HG03060 (cell line): ENCODE measurements around the gene HOXA2.

Experiments
- ATAC-seq: cut with Tn5 transposase; IDR thresholded peaks from one replicate; pipeline ENCODE4 v1.9.1; 2021; ENCODE audit warnings: low read depth, moderate number of reproducible peaks; ENCODE audit not compliant: unreplicated experiment

Gene HOXA2

DNA sequence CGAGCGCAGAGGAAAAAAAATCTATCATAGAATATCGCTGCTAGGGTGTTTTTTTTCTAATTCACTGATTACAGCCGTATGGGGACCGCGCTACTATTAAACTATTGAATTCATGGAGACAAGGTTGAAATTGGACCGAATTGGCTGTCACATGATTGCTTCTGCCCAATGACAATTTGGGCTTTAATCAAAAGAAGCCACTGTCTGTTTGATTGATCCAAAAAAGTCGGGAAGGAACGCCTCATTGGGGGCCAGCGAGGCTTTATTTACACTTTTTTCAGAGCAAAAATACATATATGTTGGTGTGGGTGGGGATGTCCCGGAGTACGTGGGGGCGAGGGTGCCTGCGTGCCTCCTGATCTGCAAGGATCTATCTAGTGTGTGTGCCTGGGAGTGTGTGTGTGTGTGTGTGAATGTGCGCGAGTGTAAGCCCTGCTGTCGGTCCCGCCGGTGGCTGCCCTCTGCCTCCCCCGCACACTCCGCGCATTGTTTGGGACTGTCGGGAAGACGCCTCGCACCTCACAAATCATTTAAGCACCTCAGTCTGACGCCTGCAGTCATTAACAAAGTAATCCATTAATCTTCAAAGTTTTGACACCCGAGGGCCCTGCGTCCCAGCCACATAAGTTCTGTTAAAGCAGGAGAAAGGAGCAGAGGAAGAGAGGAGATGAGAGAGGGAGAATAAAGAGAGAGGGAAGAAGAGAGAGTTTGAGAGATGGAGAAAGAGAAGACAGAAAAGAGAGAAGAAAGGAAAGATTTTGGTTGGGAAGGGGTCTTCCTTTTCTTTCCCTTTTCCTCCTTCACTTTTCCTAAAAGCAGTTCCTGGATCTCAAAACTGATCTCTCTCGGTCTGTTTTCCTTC is at the start of gene HOXA2:
Gene HOXA2, minus strand, starts transcription at position 103 of the 862 bp plus-strand sequence. CDS start 183 bp downstream, outside the sequence.
- no peak for ATAC-seq

DNA sequence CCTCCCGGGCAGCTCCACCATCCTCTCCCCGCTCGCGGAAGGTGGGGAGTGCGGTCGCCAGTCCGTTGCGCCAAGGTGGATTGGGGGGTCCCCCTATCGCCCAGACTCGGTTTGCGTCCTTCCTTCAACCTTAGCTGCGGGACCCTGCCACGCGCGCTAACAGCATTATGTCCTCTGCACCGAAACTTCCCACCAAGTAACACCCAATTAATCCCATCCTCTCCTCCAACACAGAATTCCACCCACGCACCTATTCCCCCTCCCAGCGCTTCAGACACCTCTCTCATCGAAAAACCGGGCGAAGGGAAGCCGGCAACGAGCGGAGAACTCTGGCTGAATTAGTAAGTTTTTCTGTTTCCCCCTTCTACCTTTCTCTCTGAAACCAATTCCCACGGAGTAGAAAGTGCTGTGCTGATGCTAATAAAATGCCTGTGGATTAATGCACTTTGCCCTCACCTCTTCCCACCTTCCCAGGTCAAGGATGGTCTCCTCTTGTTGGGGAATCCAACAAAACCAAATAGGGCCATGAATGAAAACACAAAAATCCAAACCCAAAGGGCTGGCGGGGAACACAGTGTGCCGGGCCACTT is 49.0 kb upstream of the HOXA2 start:
- no peak for ATAC-seq

DNA sequence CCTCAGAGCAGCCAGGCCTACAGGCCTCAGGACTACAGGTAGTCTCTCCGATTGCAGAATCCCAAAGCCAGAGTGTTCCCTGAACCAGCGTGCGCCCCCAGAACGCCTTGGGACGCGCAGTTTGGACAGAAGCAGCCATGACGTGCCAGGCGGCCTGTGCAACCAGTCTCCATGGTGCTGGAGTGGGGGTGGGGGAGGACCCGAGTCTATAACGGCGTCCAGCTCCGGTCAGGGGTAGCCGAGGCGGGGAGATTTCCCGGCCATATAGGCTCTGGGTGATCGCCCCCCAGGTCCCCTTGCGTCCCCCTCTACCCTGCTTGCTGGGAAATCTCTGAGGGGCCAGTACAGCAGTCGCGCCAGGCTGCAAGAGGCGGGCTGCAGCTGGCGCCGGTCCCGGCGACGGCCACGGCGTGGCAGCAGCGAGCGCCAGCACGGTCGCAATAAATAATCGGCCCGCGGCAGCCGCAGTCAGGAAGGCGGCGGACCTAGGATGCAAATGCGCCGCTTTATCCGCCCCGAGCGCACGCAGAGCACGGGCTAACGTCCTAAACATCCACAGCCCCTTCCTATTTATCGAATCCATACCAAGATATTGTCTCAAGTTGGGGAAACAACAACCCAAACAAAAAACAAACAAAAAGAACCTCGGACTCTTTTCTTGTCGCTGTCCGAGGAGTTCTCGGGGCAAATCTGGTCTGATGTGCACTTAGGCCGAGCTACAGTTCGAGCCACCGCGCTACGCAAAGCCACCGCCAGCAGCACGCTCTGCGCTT is 48.3 kb upstream of the HOXA2 start:
- ATAC-seq: no peak

DNA sequence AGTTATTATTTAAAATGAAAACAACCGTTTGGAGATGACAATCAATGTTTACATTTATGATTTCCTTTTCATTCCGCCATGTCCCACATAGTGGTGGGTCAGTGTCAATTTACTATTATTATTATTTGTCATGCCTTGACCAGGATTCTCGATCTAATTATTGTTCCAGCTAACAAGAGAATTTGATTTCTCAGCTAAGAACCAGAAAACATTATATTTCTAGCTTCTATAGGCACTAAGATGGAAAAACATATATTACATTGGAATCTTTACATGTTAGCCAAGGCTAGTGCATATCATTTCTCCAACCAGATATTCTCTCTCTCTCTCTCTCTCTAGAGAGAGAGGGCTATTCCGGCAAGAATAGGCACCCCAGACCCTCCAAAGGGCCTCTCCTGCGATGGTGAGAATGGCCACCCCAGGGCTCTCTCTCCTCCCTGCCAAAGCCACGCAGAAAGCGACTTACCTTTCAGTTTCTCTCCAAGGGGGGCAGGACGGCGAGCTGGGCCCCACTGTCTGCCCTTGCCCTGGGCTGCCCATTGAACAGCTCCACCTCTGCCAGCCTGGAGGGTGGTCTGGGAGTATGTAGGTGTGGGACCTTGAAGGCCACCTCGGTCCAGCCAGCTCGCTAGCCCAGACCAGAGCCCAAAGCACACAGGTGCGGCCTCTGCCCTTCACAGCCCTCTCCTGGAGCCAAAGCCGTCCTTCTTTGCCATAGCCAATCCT is 47.5 kb upstream of the HOXA2 start:
- ATAC-seq: no peak

DNA sequence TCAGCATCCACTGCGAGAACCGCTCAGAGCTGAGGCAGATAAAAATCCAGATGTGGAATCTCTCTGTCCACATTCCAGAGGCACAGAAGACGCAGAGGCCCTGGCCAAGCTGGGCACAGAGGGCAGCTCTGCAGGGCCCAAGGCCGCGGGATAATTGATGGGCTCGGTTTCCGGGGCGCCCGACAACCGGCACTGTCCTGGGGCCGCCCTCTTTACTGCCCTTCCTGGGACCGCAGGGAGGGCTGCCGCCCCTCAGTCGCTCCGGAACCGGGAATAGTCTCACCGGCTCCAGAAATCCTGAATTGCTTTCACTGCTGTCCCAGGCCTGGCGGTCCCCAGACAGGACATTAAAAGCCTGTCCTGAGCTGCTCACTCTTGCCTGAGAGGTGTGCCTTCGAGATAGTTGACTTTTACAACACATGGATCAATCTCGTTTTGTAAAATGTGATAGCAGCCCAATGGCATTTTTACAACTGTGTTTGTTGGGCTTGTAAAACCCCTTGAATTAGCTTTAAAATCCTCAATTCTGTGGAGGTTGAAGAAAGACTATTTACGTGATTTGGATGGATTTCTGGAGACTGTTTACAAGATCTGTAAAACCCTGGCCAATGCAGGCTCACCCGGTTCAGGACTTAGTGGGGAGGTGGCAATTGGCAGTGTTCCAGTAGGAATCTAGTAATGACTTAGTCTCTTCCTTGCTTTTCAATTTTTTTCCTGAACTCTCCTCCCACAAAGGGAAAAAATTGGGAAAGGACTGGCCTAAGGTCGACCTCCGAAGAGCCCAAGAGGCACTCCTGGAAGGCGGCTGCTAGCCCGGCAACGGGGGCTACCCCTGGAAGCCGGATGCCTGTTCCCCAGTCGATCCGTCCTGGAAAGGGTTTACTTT is 46.5 kb upstream of the HOXA2 start:
- no peak for ATAC-seq

DNA sequence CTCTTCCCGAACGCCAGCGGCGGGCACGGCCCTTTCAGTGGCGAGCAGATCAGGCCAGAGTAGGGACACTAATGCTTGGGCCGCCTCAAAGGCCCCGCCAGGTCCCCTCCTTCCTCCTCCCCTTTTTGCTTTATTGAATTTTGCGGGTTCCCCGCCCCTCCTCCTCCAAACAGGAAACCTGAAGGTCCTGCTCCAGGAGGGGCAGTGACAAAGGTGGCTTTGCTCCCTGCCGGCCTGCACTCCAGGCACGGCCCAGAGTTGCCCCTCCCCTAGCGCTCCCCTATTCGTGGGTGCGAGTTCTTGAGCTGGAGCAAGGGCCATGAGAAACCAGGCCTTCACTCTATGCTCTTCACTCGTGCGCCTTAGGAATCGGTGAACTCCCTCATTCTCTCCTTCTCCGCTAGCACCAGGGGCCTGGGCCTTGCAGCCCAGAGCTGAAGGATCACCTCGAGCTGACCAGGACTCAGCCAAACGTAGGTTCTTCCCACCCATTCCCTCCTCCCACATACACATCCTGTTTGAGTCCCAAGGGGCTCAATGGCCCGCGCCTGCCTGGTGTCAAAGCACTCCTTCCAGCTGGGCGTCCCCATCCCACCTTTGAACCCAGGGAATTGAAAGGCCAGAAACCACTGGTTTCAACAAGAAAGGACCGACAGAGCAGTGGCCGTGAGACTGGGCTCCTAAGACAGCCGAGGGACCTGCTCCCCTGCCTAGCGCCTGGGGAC is 45.7 kb upstream of the HOXA2 start:
- ATAC-seq: no peak

DNA sequence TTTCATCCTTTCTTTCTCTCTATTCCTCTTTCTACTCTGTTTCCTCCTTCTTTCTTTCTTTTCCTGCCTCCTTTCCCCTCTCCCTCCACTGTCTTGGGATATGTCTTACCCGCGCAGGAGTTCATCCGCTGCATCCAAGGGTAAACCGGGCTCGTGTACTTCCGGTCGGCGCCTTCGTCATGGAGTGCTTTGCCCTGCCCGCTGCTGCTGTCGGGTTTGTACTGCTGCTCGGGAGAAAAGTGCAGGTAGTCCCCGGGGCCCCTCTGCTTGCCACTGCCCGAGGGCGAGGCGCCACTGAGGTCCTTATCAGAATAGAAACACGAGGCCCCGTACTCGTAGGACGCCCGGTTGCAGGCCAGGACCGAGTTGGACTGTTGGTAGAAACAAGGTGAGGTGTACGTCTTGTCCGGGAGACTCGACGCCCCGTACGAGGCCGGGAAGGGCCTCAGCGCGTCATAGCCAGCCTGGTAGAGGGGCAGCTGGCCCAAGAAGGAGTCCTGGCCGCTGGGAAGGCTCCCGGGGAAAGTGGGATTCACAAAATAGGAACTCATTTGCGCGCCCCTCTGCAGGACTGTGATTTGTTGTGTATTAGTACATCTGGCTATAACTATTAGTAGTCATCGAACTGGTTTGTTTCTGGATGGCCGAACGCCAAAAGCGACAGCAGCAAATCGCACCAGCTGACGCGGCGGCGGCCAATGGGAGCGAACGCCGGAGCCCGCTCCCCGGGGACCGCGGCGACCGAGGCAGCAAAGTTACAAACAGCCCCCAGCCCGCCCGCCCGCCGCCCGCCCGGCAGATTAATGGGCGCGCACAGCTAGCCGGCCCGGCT is 44.9 kb upstream of the HOXA2 start, which contains the start of gene HOXA6:
Gene HOXA6, minus strand, starts transcription at position 576 of the 832 bp plus-strand sequence. Its CDS starts 25 bp downstream, at position 551.
- no peak for ATAC-seq

DNA sequence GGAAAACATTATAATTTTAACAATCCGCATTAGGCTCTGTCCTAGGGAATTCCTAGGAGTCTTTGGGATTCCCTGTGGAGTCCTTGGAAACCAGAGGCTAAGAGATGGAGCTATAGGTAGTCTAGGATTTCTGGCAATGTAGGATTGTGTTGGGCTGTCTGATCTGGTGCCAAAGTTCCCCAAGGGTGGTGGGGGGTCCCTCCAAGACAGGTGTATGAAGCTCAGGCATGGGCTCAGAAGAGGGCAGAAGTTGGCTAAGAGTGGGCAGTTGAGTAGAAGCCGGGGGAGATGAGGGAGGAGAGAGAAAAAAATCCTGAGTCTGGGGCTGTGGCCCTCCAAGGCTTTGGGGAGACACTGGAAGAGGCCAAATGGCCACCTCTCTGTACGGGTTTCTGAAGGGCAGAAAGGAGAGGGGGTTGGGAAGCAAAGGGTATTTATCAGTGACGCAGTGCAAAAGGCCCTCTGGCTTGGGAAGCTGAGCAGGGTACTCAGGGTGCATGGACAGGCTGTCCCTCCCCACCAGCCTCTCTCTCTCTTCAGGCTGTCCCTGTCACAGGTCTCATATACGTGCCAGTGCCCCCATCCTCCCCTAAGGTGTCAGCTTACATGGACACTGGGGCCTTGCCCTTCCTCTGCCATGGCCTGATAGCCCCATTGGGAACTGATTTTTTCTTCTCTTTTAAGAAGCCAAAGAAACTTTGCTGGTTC is 44.2 kb upstream of the HOXA2 start:
- no peak for ATAC-seq

DNA sequence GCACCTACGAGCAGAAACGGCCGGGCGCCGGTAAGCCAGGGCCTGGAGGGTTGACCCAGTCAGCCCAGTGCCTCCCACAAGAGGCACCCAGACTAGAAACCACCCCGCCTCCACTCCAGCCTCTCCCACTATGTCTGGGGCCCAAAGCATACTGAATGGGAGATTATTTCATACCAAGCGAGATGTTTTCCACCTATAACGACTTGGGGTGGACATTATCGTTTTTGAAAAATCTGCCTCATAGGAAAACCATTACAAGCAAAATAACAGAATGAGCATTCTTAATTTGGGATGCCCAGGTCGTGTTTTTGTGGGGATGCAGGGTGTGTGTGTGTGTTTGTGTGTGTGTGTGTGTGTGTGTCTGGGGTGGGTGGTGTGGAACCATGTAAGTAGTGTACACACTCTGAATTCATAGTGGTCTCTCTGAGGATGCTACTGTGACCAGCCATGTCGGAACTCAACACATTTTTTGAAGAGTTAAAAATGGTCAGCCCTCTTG is 43.5 kb upstream of the HOXA2 start:
- no peak for ATAC-seq

DNA sequence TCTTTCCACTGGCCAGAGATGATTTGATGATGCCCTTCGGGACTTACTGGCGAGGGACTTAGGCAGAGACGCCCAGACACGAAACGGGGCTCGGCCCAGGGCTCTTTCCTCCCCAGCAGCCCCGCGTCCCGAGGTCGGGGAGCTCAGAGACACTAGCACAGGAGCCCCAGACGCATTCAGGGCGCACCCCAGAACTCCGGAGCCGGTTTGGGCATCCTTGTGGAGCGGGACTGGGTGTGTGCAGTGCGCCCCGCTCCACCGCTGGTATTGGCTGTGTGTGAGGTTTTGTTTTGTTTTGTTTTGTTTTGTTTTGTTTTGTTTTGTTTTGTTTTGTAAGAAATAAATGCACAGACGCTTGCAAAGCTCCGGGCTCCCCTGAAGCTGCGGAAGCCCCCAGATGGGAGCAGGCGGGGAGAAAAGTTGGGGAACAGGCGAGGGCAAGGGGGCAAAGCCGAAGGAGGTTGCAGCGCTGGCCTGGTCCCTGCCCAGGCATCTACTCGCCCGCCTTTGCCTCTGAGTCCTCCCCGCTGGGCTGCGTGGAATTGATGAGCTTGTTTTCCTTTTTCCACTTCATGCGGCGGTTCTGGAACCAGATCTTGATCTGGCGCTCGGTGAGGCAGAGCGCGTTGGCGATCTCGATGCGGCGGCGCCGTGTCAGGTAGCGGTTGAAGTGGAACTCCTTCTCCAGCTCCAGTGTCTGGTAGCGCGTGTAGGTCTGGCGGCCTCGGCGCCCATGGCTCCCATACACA is 42.9 kb upstream of the HOXA2 start:
- ATAC-seq: no peak

DNA sequence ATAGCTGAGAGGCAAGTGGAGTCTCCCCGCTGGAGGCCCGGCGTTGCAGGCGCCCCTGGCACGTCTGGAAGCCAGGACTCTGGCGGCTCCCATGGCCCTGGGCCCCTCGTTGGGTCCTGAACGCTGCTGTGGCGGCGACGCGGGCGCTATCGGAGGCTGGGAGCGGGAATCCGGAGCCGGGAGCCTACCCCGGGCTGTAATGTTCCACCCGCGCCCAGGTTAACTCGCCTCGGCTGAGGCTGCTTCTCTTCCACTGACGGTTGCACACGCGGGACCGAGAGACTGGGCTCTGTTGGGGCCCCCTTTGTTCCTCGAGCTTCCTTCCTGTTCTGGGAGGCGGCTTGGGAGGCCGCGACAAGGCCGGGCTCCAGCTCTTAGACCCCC is 42.3 kb upstream of the HOXA2 start:
- ATAC-seq: no peak

DNA sequence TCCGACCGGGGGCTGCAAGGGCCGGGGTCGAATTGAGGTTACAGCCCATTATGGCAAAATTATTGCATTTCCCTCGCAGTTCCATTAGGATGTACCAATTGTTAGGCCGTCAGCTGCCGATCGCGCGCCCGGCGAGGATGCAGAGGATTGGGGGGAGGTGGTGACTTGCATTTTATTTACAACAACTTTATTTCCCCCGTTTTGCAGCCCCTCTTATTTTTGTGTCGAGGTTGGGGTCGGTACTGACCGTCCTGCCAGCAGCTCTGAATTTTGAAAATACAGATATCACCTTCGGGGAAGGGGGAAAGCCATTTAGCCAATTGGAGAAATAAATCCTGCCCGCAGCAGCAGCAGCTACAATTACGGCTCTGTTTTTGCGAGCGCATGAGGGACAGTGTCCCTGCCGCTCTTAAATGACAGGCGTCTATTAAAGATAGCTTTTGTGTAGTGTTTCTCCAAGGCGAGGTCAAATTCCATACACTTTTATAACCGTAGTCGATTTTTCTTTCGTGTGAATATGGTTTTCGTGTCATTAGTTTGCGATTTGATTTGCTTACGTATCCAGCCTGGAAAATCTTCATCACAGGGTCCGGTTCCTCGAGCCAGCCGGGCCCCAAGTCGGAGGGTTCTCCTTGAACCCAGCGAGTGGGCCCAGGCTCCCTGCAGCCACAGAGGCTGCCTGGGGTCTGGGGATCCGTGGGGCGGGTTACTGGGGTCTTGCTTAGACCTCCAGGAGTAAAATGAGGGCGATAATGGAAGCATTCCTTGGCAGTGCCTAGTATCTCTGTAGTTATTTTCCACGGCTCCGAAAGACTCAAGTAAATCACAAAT is 41.7 kb upstream of the HOXA2 start:
- no peak for ATAC-seq

DNA sequence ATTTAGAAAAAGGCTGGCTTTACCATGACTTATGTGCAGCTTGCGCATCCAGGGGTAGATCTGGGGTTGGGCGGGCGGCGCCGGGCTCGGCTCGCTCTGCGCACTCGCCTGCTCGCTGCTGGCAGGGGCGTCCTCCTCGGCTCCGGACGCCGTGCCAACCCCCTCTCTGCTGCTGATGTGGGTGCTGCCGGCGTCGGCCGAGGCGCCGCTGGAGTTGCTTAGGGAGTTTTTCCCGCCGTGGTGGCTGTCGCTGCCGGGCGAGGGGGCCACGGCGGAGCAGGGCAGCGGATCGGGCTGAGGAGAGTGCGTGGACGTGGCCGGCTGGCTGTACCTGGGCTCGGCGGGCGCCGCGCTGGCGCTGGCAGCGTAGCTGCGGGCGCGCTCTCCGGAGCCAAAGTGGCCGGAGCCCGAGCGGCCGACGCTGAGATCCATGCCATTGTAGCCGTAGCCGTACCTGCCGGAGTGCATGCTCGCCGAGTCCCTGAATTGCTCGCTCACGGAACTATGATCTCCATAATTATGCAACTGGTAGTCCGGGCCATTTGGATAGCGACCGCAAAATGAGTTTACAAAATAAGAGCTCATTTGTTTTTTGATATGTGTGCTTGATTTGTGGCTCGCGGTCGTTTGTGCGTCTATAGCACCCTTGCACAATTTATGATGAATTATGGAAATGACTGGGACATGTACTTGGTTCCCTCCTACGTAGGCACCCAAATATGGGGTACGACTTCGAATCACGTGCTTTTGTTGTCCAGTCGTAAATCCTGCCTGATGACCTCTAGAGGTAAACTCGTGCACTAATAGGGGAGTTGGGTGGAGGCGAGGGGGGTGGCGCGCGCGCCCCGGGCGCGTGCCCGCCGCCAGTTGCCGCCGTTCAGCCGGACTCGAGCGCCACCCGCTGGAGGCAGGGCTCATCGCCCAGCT is 40.8 kb upstream of the HOXA2 start, which contains the start of gene HOXA5:
Gene HOXA5, minus strand, starts transcription at position 659 of the 927 bp plus-strand sequence. Its CDS starts 74 bp downstream, at position 585.
- no peak for ATAC-seq

DNA sequence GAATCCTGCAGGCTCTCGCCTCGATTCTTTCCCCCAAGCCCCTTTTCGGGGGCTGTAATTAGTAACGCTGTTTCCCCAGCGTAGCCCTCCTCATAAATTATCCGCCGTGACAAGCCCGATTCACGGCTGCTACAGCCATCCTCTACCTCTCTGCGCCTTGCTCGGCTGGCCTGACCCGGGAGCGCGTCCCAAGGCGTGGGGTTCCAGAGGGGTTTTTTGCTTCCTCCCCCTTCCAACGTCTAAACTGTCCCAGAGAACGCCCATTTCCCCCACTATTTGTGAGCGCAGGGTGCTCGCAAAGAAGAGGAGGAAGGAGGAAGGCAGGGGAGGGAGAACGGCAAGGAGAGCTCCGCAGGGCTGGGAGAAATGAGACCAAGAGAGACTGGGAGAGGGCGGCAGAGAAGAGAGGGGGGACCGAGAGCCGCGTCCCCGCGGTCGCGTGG is 40.1 kb upstream of the HOXA2 start:
- no peak for ATAC-seq
